LNCaP clone FGC (cell line): ENCODE measurements around the gene BCAS3.
"Not testable (repeated sequence)": the region's sequence is repeated elsewhere in the genome, so short reads cannot be mapped to it uniquely, and the experiment has no call there.

Experiments
- DNase-seq: peaks from one replicate; pipeline ENCODE4 v3.0.0-alpha.2; 2011; ENCODE audit warnings: low read depth
- H3K4me3 ChIP-seq: 2 replicates; pipeline ENCODE4 v1.5.1; 2011; ENCODE audit warnings: mild to moderate bottlenecking, low read depth, low read length, control low read depth
- TF ChIP-seq, protein P1 (sequence below): IDR thresholded peaks from 2 replicates; pipeline ENCODE4 v1.5.1; 2012; ENCODE audit warnings: mild to moderate bottlenecking; ENCODE audit not compliant: control insufficient read depth, insufficient read depth; ENCODE audit errors: extremely low read depth

Gene BCAS3

DNA sequence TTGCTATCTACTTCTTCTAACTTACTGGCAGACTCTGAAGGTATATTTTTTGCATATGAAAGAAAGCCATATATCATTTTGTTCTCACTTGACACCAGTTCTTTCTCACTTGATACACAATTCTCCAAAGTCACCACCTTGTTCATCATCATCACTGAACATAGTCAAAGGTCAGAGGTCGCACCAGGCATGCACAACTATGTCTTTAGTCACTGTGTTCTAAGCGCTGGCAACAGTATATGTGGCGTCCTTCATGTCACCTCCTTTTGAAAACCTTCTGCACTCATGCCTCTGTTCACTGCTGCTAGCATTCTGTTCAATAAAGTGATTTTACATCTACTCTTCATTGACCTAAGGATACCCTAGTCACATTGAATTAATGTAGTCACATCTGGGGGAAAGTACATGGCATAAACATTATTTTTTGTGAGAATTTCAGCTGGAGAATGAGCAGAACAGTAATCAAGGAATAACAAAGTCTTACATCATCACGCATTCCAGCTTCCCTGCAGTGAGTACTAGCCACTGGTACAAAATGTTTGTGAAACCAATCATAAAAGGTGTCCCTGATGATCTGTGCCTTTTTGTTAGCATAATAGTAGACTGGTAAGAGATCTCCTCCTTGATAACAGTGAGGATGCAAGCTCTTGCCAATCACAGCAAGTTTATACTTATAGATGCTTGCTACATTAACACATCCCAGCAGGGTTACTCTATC is 754.1 kb downstream of the BCAS3 start:
- H3K4me3 ChIP-seq: no peak overlapping the region
- TF ChIP-seq, protein P1, sequence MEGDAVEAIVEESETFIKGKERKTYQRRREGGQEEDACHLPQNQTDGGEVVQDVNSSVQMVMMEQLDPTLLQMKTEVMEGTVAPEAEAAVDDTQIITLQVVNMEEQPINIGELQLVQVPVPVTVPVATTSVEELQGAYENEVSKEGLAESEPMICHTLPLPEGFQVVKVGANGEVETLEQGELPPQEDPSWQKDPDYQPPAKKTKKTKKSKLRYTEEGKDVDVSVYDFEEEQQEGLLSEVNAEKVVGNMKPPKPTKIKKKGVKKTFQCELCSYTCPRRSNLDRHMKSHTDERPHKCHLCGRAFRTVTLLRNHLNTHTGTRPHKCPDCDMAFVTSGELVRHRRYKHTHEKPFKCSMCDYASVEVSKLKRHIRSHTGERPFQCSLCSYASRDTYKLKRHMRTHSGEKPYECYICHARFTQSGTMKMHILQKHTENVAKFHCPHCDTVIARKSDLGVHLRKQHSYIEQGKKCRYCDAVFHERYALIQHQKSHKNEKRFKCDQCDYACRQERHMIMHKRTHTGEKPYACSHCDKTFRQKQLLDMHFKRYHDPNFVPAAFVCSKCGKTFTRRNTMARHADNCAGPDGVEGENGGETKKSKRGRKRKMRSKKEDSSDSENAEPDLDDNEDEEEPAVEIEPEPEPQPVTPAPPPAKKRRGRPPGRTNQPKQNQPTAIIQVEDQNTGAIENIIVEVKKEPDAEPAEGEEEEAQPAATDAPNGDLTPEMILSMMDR: no peak
- DNase-seq: peak; percentile 97

DNA sequence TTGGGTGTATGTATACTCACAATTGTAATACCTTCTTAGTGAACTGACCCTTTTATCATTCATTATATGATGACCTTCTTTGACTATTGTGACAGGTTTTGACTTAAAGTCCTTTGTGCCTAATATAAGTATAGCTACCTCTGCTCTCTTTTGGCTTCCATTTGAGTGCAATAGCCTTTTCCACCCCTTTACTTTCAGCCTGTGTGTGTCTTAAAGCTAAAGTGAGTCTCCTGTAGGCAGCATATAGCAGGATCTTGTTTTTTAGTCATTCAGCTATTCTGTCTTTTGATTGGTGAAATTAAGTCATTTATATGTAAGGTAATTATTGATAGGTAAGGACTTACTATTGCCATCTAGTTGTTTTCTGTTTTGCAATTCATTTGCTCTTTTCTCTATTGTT is 758.6 kb downstream of the BCAS3 start:
- no peak overlapping the region for H3K4me3 ChIP-seq
- no peak for DNase-seq
- TF ChIP-seq, protein P1: no peak

DNA sequence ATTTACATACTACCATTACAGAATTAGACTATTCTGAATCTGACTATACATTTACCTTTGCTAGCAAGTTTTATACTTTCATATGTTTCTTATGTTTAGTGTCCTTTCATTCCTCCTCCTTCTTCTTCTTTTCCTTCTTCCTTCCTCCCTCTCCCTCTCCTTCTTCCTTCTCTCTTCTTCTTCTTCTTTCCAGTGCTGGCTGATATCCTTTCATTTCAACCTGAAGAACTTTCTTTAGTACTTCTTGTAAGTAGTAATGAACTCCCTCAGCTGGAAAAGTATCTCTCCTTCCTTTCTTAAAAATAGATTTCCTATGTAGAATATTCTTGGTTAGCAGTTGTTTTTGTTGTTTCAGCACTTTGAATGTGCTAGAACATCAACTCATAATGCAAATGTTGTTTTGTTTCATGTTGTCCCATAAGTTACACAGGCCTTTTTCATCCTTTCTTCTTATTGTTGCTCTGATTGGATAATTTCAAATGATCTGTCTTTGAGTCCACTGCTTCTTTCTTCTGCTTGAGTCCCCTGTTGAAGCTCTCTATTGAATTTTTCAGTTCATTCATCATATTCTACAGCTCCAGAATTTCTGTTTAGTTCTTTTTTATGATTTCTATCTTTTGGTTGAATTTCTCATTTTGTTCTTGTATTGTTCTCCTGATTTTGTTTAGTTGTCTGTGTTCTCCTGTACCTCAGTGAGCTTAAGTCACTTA is 759.5 kb downstream of the BCAS3 start:
- no peak overlapping the region for H3K4me3 ChIP-seq
- TF ChIP-seq, protein P1: no peak
- no peak for DNase-seq

DNA sequence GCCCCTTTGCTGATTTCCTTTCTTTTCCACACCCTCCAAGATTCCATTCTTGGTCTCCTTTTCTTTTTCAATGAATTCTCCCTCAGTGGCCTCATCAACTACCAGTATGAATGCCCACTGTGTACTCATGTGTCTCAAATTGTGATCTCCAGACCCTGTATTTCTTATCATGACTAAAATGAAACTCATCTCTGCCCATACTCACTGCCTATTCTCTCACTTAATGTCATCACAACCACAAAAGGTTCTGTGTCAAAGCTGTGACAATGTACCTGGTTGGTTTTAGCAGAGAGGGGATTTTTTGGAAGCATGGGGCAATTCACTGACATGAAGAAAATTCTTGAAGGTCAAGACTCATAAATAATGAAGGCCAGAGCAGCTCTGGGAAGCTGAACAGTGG is 763.0 kb downstream of the BCAS3 start:
- TF ChIP-seq, protein P1: no peak
- DNase-seq: no peak
- H3K4me3 ChIP-seq: no peak overlapping the region

DNA sequence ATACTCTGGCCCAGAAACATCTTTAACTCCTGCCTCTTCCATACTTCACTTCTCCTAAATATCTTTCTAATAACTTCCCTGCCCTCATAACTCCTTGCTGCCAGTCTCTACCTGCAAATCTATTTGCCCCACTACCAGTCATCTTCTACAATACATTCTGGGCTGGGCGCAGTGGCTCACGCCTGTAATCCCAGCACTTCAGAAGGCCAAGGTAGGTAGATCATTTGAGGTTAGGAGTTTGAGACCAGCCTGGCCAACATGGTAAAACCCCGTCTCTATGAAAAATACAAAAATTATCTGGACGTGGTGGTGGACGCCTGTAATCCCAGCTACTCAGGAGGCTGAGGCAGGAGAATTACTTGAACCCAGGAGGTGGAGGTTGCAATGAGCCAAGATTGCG is 763.9 kb downstream of the BCAS3 start:
- not testable (repeated sequence) for DNase-seq

DNA sequence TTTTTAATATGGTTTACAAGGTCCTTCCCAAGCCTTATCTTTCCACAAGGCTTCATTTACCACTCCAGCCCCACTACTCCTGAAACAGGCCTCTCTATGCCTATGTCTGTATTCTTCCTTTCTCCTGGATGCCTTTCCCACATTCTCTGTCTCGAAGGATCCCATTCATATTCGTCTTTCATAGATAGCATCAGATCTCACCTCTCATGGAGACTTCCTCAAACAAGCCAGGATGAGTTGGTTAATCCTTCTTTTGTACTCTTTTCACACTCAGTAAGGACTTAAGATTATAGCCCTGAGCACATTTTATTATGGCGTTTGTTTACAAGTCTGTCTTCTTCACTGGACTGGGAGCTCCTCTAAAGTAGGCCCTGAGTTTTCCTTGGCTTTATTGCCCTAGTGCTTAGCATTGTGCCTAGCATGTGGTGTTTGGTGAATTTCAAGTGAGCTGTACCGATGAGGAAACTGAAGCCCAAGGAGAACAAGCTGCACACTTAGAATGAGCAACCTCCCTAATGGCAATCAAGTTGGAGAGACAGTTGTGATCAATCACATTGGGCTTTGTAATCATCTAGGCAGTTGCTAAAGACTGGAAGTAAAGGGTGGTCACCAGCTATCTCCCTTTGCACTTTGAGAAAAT is 764.6 kb downstream of the BCAS3 start:
- no peak for DNase-seq
- H3K4me3 ChIP-seq: no peak overlapping the region
- TF ChIP-seq, protein P1: no peak

More for the DNA sequence above, 763.9 kb downstream of the BCAS3 start:
- not testable (repeated sequence) for H3K4me3 ChIP-seq
